Endothelial cell of umbilical vein (primary cell): Measurements from ENCODE around the gene APOO.

Source experiments
- CTCF ChIP-seq, 2 donors: IDR thresholded peaks; 1 replicate in 1 of 2; 2 replicates in 1 of 2; pipeline ENCODE4 v1.5.1; 2011; ENCODE audit warnings: low read length in 2 of 2, mild to moderate bottlenecking in 2 of 2, moderate library complexity in 2 of 2, control low read depth in 1 of 2, inconsistent platforms in 1 of 2, low read depth in 1 of 2; ENCODE audit not compliant: insufficient read depth in 1 of 2; ENCODE audit errors: extremely low read depth in 1 of 2
- EZH2 ChIP-seq: IDR thresholded peaks from 2 replicates; pipeline ENCODE4 v1.6.1; 2012; ENCODE audit warnings: borderline replicate concordance, low read depth, mild to moderate bottlenecking, moderate library complexity, low read length, inconsistent platforms; ENCODE audit not compliant: severe bottlenecking
- FOS ChIP-seq: IDR thresholded peaks from 2 replicates; pipeline ENCODE4 v1.6.1; 2011; ENCODE audit warnings: mild to moderate bottlenecking, low read length, moderate library complexity, borderline replicate concordance; ENCODE audit not compliant: insufficient read depth
- MAX ChIP-seq: IDR thresholded peaks from 2 replicates; pipeline ENCODE4 v1.6.1; 2011; ENCODE audit not compliant: insufficient read depth, insufficient read length
- POLR2A ChIP-seq: IDR thresholded peaks from 2 replicates; pipeline ENCODE4 v1.6.1; 2012; ENCODE audit warnings: low read depth, mild to moderate bottlenecking, control low read depth, low read length
- POLR2AphosphoS5 ChIP-seq: IDR thresholded peaks from 2 replicates; pipeline ENCODE4 v1.6.1; 2012; ENCODE audit warnings: low read depth, mild to moderate bottlenecking, control low read depth, low read length, moderate library complexity; ENCODE audit not compliant: insufficient read depth

GRCh38 chrX:23896981-23897380, 10.8 kb downstream of the APOO start:
- no peak for TF ChIP-seq CTCF (IDR thresholded peaks at IDR 0.05; ENCODE audit: extremely low read depth in 1 of 2, insufficient read depth in 1 of 2, low read depth in 1 of 2, low read length in 2 of 2)
- TF ChIP-seq POLR2AphosphoS5: no peak
- no peak for TF ChIP-seq POLR2A
- TF ChIP-seq EZH2: no peak
- TF ChIP-seq MAX: no peak
- TF ChIP-seq FOS: no peak
